HG02852 (cell line): Measurements from ENCODE around the gene BCL2.

Source experiments
- ATAC-seq: cut with Tn5 transposase; IDR thresholded peaks from one replicate; pipeline ENCODE4 v1.9.1; 2021; ENCODE audit warnings: mild to moderate bottlenecking, moderate library complexity; ENCODE audit not compliant: unreplicated experiment

The BCL2 gene

DNA sequence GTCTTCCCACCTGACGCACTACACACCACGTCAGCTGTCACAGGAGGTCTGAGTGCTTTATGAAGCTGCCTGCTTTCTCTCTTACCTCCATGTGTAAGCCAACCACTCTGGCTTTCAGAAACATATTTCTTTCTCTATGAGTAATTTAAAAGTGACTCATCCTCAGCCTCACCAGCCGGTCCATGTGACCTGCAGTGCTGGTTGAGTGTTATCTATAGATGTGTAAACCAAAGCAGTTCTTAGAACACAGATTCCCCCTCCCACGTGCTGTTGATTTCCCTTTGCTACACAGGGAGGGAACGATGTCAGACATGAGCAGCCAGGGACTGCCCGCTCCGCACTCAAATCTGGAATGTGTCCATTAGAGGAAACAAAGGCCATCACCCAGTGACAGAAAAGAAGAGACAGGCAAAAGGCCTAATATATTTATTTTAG, 157.8 kb downstream of the BCL2 start:
- ATAC-seq: peak; percentile 57

DNA sequence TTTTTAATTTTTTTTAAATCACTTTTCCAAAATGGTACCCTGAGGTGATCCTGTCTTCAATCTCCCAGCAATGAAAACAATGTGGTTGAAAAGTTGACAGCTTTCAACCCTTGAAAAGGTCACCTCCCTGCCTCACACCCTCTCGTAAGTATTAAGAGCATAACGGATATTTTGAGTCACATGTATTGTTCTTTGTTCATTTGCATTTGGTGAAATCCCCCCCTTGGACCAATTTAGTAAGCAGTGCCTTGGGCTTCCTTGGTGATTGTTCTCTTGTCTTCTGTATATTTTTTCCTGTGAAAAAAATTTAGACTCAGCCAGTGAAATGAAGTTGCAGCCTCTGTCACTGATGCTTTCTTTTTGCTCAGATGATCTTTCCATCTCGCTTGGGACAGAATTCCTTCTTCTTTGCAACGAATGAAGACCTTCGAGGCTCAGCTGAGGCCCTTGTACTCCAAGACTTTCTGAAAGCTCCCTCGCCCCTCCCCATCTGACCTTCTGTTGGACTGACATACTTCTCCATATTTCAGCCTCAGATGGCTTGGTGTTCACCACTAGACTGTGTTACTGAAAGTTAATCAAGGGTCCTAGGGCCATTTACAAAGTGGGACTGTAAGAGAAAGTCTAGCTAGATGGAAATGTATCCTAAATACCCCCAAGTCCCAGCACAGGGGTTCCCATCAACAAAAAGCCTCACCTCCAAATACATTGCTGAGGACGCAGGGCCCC, 158.4 kb downstream of the BCL2 start:
- peak; percentile 21 for ATAC-seq

DNA sequence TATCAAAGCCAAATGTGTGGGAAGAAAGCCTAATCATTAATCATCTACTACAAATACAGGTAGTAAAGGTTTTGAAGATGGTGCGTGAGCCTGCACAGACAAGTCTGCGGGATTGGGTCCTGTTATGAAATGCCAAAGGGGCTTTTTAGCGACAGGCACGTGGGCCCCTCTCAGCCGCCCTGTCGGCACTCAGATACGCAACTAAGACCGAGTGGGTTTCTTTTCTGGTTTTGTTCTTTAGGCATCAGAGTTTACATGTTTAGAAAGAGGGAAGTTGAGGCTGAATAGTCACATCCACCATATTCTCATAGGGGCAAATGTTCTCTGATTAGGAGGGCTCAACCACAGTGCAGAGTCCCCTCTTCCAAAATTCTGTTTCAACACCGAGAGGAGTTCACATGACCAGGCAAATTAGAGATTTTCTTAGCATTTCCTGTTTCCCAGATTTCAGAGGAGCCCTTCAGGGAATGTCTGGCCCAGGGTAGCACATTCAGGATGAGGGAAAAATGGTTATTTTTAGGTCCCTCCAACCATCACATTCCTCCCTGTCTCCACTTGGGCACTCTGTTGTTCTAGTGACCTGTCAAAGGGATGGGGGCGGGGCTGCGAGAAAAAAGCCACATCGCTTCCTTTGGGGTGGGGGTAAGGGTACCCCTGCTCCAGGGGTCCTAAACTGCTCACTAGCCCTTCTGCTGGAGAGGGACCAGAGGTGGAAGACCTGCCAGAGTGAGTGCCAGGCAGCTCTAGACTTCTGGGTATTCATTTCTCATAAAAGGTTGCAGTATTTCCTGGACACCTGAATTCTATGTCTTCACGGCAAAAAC, 159.2 kb downstream of the BCL2 start:
- no peak for ATAC-seq

DNA sequence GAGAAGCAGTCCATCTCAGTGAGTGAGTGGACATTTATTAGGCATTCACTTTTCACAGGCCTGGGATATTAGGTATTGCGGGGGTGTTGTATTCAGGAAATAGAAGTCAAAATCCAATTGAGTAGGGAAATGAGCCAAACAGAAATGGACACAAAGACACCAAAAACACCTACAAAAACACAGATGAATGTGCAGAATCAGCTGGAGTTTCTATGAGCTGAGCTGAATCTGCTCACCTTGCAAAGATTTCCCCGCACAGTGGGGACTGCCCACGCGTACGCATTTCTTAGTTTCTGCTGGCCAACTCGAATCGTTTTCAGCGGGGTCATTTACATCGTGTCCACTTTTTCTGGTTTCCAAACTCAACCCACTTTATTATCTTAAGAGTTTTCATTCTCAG, 160.0 kb downstream of the BCL2 start:
- ATAC-seq: no peak

DNA sequence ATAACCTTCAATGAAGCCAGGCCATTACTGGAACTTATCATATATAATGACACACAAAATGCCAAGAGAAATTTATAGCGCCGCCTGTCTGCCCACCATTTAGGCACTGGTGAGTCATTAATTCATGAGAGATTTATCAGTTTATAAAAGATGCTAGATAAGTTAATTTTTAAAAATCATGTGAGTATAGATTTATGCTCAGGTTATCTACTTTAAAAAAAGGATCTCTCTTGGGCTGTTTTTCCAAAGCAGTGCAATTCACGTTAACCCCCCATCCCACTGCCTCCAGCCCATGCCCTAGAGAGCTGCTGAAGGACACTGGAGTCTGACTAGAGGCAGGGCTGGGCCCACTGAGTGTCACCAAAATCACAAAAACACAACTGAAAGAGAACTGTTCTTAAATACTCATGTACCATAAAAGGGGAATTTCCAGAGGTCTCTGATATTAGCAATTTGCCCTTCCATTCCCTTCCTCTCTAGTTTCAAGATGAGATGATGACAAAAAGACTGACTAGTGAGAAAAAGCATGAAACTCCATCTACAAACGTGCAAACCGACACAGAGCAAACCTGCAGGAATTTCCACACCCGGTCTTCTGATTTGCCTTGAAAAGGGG, 160.8 kb downstream of the BCL2 start:
- no peak for ATAC-seq

DNA sequence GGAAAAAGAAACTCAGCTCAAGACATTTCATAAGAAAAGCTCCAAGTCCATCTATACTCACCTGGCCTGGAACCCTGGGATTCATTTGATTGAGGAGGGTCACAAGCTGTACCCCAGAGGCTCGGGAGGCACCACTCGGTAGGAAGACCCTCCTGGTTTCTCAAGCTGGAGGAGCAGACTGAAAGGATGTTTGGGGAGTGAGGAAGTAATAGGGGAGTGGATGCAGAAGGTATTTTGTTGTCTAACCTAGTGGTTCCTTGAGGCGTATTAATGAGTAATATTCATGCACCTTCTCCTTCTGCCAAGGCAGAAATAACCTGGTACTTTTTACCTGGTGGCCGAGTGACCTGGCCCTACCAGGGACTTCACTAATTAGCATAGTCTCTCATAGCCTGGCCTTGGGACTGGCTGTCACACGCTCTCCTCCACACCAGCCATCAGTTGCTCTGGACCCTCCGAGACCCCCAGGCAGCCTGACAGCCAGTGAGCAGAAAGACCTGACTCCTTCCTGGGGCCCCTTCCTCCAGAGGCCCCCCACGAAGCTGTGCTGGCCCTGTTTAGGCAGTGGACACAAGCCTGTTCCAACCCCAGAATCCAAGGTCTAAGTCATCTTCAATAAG, 161.4 kb downstream of the BCL2 start:
- ATAC-seq: no peak

DNA sequence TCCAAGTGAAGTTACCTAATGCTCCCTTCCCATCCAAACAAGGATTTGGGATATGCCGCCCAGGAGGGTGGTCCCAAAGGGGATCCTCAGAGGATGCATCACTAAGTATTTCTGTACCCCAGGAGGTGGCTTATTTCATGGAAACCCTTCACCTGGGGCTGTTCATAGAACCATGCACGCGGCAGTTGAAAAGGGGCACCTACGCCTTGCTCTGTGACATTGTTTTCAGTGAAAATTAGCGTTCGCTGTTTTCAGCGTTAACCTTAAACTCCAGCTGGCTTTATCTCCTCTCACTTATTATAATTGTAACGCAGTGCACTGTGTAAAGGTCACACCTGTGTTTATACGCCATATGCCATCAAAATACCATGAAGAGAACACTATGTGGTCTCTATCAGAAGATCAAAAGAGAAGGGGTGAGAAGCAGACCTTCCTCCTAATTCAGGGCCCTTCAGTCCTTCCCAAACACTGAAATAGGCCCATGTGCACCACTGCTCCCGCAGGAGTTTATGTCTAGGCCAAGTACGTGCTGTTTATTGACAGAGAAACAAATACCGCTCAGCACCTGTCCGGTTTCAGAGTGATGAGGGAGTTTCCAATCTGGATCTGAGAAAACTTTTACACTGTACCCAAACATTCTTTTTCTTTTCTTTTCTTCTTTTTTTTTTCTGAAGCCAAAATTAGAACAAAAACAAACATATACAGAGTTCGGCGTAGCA, 162.1 kb downstream of the BCL2 start:
- ATAC-seq: peak; percentile 11

DNA sequence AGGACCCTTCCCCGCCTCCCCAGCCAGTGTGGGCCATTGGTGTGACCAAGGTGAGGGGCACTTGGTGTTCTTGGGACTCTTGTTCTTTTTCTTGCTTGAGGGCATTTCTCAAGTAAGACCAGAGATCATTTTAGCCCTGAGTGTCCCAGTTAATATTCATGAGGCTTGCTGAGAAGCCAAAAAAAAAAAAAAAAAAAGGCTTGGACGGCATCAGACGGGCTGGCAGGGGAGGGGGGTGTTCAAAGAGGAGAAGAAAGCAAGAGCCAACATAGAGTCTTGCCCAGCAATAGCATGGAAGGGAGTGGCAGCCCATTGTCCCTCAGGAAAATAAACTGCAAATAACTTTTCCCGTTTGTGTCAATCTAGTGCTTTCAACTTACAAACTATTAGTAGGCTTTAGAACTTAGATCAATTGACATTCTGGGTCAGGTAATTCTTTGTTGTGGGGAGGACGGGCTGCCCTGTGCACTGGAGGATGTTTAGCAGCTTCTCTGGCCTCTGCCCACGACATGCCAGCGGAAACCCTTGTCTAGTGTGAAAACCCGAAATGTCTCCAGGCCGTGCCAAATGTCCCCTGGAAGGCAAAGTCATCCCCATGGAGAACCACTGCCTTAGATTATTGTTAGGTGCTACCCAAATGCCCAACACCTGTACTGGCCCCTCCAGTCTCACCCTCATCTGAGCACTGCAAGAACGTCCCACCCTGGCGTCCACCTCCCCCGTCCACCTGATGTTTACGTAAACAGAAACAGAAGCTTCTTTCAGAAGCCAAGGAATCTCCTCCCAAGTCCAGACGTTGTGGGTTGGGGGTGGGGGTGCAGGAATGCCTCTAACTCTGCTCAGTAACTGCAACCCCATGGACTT, 163.4 kb downstream of the BCL2 start:
- no peak for ATAC-seq

DNA sequence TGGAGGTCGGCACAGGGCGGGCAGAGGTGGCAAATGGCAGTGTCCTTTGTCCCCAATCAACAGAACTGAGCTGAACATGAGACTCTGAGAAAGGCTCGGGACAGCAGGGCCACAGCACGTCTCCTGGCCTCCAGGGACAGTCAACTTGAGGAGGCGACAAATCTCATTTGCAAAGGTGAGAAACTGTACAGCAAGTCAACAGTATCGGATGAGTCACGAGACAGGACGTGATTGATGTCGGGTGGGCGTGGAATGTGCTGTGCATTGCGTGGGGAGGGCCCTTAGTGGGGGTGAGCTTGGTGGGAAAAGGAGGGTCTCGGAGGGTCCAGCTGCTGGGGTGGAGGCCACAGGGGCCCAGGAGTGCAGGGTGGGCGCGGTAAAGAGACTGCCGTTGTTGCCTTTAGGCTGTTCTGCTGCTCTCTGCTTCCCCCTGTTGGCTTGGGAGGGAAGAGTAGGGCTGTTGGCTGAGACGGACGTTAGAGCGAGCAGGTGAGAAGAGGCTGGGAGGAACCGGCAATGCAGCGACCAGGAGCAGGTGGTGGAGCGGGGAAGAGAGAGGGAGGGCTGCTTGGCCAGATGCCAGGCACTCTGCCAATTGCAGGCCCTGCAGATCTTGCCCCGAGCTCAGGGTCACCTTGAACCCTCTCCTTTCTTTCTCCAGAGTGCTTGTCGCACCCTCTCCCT, 164.3 kb downstream of the BCL2 start:
- peak; percentile 33 for ATAC-seq

DNA sequence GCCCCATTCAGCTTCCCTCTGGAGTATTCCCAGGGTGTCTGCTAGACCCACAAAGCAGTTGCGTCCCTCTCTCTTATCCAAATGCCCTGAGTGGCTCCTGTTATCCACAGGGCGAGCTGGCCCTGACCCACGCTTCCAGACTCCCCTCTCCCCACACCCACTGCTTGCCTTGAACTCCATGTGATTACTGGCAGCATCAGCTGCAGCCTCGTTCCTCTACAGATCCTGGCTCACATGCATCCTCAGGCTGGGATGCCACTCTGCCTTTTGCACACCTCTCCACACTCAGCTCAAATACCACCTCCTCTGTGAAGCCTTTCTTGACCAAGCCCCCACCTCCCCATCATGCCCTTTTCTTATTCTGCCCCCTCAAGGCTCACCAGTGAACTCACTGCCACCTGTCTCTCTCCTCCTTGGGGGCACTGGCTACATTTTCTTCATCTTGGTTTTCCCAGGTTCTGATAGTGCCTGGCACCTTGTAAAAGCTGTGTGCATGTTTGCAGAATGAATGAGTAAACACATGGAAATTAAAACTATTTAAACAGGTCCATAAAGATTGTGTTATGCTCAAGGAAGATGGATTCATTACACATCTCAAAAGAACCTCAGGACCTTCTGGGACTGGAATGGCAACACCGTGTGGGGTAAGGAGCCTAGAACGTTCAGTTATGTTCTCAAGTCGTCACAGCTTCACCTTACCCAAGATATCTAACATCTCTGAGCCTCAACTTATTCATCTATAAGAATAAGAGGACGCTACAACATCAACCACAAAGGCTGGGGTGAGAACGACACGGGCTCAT, 165.0 kb downstream of the BCL2 start:
- no peak for ATAC-seq

DNA sequence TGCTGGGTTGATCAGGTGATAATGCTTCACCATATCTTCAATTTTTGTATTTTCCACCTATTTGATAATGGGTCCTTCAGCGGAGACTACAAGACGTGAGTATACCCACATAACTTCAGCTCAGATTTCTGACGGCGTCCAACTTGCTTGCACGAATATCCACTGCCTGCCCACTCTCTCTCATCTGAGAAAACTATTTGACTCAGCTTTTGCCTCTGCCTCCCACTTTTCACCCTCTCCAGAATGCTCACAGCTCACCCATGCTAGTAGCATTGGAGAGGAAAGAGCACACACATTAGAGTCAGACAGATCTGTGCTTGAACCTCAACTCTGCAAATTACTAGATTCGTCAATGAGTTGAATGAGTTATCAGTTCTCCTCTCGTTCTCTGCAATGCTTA, 166.8 kb downstream of the BCL2 start:
- ATAC-seq: peak; percentile 37

DNA sequence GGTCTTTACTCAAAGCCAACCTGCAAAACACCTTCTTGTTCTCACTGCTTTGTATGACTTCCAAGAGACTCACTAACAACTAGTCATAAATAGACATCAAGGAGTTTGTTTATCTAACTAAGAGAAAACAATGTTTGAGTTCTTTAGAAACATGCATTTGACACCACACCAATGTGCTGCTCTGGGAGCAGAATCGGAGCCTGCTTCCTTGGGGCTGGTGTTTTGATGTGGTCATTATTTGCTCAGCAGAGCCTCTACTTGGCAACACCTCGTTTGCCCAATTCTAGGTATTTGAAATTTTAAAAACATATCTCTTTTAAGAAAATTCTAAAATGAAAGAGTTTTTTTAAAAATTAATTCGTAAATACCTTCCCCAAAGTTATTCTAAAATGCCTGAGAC, 167.5 kb downstream of the BCL2 start:
- ATAC-seq: no peak

DNA sequence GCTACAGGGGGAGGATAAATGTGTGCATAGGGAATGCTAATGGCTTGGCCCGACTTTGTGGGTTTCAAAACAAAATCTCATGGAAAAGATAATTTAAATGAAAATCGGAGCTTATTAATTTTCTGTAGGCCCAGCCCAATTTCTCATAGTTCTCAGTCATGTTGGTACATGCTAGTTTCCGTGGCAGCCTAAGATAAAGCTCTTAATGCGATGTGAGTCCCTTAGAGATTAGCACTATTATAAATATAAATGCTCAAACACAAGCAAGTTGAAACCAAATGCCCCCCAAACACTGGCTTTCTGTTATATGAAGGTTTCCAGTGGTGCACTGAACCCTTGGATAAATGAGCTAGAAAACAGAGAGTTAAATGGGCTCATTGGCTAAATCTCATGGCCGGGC, 168.0 kb downstream of the BCL2 start:
- no peak for ATAC-seq

DNA sequence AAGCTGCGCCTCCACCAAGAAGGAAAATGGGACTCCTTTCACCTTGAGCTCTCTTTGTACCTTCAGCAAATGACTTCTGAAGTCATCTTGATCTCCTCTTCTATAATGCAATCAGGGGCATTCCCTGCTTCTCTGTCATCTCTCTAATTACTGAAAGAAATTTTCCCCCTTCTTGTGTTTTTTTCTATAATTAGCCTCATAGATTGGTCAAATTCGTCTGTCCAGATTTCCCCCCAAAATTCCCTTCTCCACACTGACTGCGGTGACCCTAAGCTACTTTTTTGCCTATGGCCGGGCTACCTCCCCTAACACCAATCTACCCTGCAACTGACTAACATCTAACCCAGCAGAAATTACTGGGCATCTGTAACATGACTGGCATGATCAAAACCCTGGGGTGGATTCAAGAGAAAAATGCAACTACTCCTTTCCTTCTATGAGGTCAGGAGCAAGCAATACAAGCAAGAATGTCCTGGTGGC, 168.6 kb downstream of the BCL2 start:
- ATAC-seq: no peak

DNA sequence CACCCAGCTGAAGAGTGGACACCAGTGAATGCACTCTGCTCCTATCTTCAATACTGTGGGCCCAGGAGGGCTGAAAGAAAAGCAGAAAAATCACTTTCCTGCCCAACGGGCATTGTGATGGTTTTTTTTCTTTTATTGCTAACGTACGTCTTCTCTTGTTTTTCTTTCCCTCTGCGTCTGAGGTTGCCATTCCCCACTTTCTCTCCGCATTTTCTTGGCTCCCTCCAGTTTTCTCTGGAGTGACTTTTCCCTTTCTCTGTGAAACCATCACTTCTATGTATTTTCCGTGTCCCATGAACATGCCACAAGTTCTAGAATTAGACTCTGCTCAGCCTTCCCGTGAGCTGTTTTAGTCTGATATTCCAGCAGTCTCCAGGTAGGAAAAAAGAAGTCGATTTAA, 169.2 kb downstream of the BCL2 start:
- no peak for ATAC-seq

DNA sequence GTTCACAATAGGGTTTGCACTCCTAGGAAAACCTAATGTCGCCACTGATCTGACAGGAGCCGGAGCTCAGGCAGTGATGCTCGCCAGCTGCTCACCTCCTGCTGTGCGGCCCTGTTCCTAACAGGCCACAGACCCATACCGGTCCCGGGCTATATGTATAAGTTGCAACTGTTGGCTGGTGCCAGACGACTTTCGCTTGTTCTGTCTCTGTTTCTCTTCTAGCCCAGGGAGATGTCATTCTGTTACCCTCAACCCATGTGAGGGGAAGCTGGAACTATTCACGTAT, 170.3 kb downstream of the BCL2 start:
- ATAC-seq: no peak

DNA sequence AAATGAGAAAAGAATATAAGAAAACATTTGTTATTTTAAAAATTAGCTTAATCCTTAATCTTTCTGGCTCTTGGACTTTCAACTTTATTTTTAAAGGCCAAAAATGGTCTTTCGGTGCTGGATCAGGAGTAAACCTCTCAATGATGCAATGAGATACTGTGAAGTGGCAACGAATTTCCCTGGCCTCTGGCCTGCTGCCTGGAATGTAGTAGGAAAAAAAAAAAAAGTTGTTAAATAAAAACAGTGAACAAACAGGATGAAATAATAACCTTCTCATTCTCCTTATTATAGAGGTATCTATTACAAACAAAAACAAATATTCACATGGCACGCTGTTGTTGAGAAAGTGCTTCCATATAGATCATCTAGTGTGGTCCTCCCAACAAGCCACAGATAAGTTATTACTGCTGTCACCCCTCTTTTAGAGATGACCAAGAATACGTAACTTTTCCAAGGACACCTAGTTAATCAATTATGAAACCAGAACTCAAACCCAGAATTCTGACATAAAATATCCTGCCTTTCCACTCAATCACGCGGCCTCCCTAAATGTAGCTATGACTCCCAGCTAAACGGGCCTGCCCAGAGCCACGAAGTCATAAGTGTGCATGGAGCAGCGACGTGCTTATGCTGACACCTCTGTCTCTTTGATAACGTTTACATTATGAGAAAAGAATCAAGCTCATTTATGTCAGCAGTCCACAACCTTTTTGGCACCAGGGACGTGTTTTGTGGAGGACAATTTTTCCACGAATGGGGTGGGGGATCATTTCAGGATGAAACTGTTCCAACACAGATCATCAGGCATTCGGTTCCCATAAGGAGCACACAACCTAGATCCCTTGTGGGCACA, 170.9 kb downstream of the BCL2 start:
- ATAC-seq: no peak

DNA sequence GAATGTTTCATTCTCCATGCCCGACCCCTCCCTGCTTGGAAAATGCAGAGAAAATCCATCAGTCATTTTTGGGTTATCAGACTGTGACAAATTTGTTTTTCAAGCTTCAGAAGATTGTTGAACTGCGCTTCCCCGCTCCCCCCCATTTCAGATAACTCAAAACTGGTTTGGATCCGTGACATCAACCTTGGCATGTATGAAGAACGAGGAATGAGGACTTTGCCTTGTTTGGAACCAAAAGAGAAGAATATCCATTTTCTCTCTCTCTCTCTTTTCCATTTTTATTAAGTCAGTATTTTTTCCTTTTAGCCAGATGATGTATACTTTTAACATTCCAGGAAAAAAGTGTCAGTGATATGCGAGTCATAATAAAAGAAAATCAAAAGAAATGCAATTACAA, 171.6 kb downstream of the BCL2 start:
- ATAC-seq: no peak
